GM21515 (cell line): ENCODE data around the gene CHMP6.

Experiments
- ATAC-seq: cut with Tn5 transposase; IDR thresholded peaks from one replicate; pipeline ENCODE4 v1.9.1; 2021; ENCODE audit not compliant: unreplicated experiment

Gene CHMP6

DNA sequence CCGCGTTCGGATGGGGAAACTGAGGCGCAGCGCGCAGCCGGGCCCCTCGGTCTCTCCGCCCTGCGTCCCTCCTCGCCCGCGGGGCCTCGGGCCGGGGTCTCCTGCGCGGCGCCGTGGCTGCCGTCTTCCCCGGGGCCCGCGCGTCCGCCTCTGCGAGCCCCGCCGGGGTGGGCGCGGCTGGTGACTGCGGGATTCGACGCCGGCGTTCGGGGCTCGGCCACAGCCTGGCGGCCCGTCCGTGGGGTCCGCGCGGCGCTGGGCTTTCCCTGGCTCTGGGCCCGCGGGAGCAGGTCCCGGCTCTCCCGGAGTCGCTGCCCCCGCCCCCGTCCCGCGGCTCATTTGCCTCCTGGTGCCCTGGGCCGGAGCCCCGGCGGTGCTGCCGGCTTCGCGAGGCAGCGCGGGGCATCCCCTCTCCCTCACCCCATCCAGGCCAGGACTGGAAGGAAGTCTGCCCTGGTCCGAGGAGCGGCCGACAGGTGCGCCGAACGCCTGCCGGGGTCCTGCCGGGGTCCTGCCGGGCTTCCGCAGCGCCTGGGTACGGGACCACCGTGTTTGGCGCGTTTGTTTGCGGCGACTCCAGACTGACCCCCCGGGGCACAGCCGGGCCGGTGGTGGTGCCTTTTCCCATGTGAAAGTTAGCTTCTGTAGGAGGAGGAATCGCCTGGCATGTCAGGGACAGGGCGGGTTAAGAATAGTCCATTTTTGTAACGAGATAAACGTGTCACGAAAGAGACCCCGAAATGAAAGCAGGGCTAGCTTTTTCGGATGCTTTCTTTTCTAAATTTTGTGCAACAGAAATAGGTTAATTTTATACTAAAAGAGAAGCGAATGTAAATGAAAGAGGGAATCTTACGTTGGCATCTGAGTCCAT is 671 bp downstream of the CHMP6 start:
- no peak for ATAC-seq

DNA sequence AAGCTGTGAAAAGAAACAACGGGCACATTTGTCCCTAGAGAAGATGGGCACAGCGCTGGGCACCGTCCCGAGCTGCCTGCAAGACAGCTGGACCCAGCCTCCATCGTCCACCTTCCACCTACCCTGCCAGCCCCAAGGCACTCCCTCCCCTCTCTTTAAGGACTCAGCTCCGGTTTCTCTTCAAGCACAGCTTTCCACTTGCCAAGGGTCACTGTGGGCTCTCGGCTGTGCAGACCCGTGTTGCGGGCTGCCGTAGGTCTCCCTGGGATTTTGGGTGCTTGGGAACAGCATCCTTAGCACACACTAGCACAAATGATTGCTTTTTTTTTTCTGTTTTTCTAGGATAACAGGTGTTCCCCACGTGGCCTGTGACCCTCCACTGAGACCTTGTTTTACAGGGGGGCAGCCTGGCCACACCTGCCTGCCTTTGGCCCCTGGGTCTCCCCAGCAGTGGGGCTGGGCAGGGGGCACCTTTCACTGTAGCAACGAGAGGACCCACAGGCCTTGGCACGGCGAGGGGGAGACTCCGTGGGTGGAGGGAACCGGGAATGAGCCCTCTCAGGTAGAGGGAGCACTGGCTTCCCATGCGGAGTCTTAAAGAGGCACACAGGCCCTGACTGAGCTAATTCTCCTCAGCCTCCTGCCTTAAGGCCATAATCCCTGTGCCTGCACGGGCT is 1.4 kb downstream of the CHMP6 start:
- ATAC-seq = no peak

DNA sequence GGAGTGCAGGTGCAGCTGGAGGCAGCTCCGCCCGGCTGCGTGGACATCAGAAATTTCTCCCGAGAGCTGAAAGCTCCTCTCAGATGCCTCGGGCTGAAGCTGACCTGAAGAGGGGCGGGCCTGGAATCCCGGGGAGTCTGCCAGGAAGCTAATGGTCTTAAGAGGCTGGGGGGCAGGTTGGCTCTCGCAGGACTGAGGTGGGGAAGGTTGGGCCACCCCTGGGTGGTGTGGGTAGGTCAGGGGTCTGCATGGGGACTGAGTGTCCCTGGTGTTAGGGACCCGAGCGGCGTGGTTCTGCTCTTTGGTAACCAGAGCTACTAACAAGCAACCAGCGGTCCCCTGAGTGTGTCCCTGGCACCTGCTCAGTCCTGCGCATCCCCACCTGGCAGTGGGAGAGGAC is 3.5 kb downstream of the CHMP6 start:
- ATAC-seq = no peak

DNA sequence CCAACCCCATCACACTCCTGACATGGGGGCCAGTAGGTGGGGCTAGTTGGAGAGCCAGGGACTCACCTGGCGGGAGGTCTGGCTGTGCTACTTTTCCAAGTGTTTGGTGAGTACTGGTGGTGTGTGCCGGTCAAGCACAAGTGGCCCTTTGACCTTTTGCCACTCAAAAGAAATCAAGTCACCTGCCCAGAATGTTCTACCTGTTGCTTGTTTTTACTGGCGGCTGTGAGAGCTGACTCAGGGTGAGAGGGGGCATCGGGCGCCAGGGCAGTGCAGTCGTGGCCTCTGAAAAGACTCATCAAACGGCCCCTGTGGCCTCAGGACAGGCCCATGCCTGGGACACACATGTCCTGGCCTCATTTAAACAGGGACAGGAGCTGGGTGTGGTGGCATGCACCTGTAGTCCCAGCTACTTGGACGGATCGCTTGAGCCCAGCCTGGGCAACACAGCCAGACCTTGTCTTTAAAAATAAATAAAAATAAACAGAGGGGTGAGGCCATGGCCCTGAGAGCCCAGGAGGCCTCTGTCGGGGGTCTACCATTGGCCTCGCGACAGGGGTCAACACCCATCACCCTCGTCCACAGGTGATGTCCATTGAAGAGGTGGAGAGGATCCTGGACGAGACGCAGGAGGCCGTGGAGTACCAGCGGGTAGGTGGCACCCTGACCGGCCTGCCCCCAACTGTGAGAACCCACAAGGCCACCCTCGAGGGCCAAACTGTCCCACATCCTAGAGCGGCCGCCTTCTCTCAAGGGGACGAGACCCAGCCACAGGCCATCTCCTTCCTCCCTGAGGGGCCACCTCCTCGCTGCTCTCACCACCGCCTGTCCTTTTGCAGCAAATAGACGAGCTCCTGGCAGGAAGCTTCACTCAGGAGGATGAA is 5.0 kb downstream of the CHMP6 start:
- no peak for ATAC-seq

DNA sequence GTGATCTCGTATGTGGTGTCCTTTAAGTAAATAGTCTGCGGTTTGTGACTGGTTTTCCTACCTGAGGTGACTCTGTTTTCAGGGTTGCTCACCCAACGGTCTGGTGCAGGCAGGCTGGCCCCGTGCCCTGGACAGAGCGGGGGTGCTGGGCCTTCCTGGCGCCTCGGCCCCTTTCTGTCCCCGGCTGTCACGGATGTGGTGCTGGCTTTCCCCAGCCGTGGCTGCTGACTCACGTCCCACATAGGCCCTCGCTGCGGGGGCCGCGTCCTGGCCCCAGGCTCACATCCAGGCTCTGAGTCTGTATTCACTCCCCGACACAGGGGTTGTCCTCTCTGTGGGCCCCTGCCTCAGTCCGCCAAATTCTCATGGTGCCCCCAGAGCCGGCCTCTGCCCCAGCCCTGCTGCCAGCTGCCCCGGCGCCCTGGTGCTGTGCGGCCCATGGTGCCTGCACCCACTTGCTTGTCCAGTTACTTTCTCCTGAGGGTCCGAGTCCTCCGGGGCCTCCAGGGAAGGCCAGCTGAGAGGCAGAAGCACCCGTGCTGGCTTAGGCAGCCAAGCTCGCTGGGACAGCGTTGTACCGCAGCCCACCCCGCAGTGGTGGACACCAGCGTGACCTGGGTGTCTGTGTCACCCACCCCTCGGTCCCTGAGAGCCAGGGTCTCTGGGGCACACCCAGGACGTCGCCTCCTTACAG is 5.9 kb downstream of the CHMP6 start:
- no peak for ATAC-seq

DNA sequence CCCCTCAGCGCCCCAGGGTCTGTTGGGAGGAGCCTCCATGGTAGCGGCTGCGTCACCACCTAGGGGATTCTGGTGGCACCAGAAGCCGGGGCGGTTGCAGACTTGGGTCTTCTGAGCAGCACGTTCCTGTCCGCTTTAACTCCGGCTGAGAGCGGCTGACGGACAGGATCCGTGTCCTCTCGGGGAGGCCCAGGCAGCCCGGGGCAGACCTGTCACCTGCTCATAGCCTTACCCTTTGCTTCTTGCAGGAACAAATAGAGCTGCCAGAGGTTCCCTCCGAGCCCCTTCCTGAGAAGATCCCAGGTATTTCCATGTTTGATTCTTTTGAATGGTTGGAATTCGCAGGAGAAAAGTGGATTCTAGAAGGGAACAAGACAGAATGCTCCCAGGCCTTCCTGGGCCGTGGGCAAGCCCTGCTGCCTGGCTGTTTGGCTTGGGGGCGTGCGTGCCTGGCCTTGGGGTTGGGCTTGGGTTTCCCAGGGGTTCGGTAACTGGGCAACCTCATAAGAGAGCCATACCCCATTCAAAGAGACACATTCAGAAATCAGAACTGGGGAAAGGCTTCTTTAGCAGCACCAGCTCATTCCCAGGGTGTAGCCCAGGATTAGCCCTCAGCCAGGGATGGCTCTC is 6.6 kb downstream of the CHMP6 start:
- ATAC-seq = no peak

DNA sequence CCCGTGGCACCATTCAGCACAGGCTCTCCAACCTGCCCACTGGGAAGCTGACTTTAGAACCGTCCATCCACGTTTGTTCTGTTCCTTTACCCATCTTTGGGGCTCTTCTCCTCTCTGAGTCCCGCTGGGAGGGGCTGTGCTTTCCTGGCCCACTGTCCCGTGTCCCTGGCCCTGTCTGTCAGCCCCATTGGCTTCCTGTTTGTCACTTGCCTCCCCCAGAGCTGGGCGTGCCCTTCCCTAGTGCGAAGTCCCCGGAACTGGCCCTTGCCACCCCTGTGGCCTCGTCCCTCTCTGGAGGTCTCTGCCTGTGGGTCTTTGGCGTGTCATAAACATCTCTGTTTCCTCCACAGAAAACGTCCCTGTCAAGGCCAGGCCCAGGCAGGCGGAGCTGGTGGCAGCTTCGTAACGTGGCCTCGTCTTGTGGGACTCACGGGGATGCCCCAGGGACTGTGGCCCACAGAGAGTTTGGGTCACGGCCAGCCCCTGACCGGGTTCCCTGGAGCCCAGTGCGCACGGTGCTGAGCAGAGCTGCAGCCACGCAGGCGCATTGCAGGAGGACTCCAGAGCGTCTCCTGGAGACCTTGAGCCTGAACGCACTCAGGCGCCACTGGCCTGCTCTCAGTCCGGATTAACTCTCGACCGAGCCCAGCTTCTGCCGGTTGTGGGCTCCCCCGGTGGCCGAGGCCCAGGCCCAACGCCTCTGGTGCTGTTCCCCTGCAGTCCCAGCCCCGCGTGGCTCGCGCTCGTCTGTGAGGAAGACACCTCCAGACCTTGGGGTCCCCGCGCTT is 7.3 kb downstream of the CHMP6 start:
- ATAC-seq = no peak

DNA sequence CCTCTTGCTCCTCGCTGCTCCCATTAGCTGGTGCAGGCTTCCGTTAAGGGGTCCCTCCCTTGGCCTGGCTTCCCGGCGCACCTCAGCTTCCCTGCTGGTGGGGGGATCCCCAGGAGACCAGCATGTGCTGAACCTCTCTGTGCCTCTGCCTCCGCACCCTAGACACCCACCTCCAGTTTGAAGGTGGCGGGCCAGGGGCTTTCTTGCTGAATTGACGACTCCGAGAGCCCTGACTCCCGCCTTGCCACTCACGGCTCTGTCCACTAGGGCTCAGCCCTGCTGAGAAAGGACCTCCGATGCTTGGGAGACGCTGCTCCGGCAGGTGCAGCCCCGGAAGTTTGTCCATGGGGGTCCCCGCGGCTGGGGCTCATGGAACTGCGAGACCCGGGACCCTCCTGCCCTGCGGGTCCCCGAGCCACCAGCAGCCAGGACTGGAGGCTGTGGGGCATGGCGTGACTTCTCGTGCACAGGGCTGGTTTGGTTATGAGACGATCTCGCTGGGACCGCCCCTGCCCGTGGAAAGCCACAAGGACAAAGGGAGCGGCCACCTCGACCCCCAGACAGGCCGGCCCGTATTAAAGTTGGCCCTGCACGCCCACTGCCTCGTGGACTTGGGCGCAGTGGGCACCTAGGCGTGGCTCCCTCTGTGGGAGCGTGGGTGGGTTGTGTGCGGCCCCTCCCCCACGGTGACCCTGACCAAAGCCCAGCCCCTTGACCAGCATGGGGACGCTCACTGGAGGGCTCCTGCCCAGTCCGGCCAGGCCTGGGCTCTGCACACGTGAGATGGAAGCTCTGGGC is 8.1 kb downstream of the CHMP6 start:
- ATAC-seq = no peak

DNA sequence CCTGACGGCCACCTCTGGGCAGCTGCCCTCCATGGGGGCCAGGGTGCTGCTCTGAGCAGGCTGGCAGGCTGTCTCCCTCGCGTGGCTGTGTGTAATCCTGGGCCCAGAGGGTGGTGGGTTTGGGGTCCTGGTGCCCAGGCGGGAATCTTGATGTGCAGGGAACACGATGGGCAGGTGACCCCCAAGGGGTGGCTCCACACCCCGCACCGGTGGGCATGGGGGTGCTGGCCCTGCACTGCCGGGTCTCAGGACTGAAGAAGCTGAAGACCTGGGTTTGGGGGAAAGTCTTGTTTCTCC is 8.6 kb downstream of the CHMP6 start:
- no peak for ATAC-seq

DNA sequence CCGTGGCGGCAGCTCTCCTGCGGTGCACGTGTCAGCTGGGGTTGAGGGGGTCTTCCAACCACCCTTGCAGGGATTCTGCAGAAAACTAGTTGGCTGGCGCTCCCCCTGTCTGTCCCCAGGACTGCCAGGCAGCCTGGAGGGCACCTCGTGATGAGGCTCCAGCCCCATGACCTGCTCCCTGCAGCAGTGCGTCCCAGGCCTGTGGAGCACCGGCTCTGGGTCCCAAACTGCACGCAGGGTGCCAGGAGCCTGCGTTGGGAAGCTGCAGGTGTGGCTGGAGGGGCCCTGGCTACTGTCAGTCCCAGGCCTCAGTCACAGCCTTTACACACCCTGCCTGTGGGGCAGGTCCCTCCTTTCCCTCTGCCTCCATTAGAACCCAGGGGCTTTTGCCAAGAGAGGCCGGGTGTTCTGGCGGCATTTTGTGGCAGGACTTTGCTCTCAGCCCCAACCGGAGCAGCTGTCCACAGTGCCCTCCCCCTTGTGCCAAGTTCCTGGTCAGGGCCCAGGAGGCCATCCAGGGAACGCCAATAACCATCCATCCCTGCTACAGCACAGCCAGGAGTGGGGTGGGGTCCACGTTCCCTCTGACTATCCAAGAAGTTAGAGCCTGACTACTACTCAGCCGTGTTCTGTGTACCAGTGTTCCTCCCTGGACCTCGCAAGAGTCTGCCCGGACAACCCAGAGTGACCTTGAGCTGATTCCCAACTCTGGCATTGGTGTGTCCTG is 9.2 kb downstream of the CHMP6 start:
- no peak for ATAC-seq

DNA sequence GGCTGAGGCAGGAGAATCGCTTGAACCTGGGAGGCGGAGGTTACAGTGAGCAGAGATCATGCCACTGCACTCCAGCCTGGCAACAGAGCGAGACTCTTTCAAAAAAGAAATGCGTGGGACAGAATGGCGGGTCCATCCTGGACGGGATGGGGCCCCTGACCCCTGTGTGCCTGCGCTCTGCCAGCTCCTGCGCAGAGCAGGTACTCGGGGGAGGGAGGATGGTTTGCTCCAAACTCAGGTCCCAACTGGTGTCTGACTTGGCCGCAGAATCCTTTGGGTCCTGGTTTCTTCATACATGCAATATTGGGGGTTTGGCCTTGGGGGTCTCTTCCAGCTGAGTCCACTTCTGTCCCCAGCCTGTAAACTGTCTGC is 10.4 kb downstream of the CHMP6 start:
- ATAC-seq = no peak

DNA sequence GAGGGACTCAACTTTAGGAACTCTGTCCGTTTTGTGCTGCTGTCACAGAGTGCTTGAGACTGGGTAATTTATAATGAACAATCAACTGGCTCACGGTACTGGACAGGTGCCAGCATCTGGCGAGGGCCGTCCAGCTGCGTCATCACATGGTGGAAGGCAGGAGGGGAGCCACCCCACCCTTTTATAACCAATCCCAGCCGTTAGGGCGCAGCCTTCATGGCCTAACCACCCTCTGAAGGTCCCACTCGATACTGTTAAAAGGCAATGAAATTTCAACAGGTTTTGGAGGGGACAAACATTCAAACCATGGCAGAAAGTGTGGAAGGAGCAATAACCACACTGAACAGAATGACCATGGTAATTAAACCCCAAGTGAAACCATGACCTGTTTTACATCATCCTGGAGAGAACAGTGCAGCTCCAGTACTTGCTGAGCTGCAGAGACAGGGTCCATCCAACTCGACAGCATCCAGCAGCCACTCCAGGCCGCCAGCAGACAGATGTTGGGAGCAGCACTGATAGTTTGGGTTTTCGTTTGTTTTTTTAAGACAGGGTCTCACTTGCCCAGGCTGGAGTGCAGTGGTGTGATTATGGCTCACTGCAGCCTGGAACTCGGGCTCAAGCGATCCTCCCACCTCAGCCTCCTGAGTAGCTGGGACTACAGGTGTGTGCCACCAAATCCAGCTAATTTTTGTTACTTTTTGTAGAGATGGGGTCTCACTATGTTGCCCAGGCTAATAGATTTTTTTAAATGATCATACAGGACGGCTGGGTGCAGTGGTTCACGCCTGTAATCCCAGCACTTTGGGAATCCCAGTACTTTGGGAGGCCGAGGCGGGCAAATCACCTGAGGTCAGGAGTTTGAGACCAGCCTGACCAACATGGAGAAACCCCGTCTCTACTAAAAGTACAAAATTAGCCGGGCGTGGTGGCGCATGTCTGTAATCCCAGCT is 11.0 kb downstream of the CHMP6 start:
- no peak for ATAC-seq

DNA sequence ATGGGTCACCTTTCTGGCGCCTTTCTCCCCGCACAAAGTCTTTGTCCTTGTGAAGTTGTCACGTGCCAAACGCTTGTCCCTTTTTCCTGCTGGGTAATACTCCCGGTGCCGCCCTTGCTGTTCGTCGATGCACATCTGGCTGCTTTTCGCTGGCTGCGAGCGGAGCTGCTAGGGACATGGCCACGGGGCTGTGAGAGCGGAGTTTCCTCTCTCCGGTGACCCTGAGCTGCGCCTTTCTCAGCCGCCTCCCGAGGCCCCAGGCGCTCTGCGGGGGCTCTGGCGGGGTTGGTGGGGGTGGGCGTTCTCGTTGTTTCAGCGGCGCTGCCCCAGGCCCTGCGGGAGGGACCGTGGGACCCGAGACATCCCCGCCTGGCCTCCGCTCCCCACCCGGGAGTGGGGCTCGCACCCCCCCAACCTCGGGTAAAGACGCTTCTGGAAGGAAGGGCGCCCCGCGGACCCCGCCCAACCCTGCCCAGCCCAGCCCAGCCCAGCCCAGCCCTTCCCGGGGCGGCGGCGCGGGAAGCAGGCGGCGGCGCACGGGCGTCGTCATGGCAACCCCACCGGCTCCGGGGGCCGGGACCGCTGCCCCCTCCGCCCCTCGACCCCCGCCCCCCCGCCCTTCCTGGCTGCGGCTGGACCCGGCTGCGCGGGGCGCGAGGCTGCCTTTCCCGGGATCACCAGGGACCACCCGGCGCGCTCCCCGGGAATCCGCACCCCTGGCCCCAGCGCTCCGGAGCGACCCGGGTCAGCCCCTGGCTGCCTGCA is 12.3 kb downstream of the CHMP6 start:
- ATAC-seq = no peak

DNA sequence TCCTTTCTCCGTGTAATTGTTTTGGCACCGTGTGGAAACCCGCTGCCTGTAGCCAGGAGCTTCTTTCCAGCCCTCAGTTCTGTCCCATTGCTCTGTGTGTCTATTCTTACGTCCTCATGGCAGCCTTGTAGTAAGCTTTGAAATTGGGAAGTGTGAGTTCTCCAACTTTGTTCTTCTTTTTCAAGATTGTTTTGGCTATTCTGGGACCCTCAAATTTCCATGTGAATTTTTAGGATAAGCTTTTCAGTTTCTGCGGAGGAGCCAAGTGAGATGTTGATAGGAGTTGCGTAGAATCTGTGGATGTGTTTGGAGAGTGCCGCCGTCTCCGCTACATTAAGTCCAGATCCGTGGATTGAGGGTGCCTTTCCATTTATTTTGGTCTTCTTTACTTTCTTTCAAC is 15.2 kb downstream of the CHMP6 start:
- ATAC-seq = no peak

DNA sequence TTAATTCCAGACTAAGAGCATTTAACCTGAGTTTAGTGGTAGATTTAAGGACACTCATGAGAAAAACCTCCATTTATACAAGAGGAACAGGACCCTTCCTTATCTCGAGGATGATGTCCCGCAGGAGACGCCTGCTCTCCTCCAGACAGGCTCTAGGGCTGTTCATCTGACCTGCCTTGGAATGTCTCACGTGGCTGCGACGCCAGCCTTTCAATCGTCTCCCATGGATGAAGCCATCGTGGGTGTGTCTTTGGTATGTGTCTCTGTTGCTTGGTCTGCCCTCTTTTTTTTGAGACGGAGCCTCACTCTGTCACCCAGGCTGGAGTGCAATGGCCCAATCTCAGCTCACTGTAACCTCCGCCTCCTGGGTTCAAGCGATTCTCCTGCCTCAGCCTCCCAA is 16.5 kb downstream of the CHMP6 start:
- no peak for ATAC-seq

DNA sequence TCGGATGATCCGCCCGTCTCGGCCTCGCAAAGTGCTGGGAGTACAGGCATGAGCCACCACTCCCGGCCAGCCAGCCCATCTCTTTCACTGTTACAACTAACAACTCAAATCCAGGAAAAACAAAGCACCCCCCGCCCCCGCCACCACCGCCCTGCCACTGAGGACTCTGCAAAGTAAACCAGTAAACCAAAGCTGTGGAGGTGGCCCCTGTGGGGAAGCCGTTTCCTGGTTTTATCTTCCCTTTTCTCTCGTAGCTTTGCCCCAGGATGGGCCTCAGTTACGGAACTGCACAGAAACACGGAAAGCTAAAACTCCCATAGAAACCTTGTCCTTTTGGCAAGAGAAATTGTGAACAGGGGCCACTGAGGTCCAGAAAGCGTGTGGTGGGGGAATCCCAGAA is 17.5 kb downstream of the CHMP6 start:
- ATAC-seq = no peak

DNA sequence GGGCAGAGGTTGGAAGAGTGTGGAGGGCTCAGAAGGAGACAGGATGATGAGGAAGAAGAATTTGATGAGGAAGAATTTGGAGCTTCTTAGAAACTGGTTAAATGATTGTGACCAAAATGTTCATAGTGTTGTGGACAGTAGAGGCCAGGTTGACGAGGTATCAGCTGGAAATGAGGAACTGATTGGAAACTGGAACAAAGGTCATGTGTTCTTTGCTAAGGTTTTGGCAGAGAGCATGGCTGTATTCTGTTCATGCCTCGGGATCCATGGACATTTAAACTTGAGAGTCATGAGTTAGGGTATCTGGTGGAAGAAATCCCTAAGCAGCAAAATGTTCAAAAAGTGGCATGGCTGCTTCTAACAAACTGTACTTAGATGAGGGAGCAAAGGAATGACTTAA is 19.3 kb downstream of the CHMP6 start:
- ATAC-seq = no peak
